ENCODE results near the gene PTTG2. TPM values are rescaled to one million over a fixed set of nuclear protein-coding genes. Genes with fewer than 3 reads are reported as not detected.

Gene PTTG2
- polyA plus RNA-seq, 1 donor (not counting 4 experiments of a cell fraction or from before 2014, with no cell fraction given), result not detected

DNA sequence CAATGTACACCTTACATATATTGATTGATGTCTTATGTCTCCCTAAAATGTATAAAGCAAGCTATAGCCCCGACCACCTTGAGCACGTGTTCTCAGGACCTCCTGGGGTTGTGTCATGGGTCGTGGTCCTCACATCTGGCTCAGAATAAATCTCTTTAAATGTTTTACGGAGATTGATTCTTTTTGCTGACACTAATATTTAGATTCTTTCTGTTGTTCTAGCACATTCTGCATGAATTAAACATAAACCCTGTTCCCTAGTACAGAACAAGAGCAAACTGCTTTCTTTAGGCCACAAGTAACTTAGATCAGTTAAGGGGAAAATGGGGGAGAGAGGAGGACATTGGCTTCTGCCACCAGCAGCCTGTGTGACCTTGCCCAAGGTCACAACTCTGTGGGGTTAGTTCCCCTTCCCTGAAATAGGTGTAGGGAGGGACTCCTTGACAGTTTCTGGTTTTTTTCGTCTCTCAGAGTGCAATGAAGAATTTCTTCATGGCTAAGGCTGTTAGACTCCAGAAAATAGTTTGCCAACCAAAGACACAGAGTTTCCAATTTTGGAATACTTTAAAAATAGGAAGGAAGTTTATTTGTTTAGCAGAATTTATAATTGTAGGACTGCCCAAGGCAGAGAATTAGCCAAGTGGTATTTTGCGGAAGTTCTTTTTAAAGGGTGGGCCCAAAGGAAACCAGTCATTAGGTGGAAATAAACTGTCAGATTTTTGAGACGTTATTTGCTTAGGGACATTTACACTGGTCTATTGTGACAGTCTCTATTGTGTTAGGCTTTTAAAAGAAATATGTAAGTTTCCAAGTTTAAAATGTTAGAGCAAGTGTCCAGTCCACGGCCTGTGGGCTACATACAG is 29.4 kb downstream of the PTTG2 start:
- no peaks in the 10 kb centered on the region for H3K4me1 ChIP-seq (ENCODE audit: control insufficient read depth, extremely low read depth, insufficient read depth, low read length)
- DNase-seq (ENCODE audit: low read depth, low spot score) (no peak), FAIRE-seq (no peak)
- no peak overlapping the region for H3K9ac ChIP-seq (ENCODE audit: control insufficient read depth, extremely low read depth, insufficient read depth, low read length)
- H3K79me2 ChIP-seq (ENCODE audit: control insufficient read depth, insufficient read depth, low read length), result peaks cover 13% of the 10 kb centered on the region
- no peak overlapping the region for H3K4me2 ChIP-seq (ENCODE audit: control insufficient read depth, extremely low read depth, insufficient read depth, low read depth, low read length)
- H2AFZ ChIP-seq (ENCODE audit: control insufficient read depth, low read length), result no peak overlapping the region
- dilution Hi-C loops (cut with MboI; ENCODE audit: extremely low pct_ligation_motif_present, low sequenced_read_pairs), result no loop called here
- H3K36me3 ChIP-seq (ENCODE audit: control insufficient read depth in 2 of 2, extremely low read depth in 1 of 2, insufficient read depth in 2 of 2, low read length in 2 of 2), result no peaks in the 10 kb centered on the region
- H3K9me3 ChIP-seq (ENCODE audit: control insufficient read depth, low read depth, low read length), result no peaks in the 10 kb centered on the region
- H3K4me3 ChIP-seq (ENCODE audit: control insufficient read depth in 2 of 3, extremely low read depth in 1 of 3, insufficient read depth in 2 of 3, low read depth in 1 of 3, low read length in 3 of 3), result no peak overlapping the region
- no peaks in the 10 kb centered on the region for H3K9me1 ChIP-seq (ENCODE audit: control insufficient read depth, extremely low read depth, insufficient read depth, low read length)
- H3K27me3 ChIP-seq (ENCODE audit: control insufficient read depth, extremely low read depth, insufficient read depth, low read length), result no peaks in the 10 kb centered on the region
- no peaks in the 10 kb centered on the region for H4K20me1 ChIP-seq (ENCODE audit: control insufficient read depth, extremely low read depth, insufficient read depth, low read length)
- TF ChIP-seq, protein P1, sequence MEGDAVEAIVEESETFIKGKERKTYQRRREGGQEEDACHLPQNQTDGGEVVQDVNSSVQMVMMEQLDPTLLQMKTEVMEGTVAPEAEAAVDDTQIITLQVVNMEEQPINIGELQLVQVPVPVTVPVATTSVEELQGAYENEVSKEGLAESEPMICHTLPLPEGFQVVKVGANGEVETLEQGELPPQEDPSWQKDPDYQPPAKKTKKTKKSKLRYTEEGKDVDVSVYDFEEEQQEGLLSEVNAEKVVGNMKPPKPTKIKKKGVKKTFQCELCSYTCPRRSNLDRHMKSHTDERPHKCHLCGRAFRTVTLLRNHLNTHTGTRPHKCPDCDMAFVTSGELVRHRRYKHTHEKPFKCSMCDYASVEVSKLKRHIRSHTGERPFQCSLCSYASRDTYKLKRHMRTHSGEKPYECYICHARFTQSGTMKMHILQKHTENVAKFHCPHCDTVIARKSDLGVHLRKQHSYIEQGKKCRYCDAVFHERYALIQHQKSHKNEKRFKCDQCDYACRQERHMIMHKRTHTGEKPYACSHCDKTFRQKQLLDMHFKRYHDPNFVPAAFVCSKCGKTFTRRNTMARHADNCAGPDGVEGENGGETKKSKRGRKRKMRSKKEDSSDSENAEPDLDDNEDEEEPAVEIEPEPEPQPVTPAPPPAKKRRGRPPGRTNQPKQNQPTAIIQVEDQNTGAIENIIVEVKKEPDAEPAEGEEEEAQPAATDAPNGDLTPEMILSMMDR (optimal IDR thresholded peaks at IDR 0.05 in 1 of 3, IDR thresholded peaks at IDR 0.05 in 1 of 3, conservative IDR thresholded peaks at IDR 0.05 in 1 of 3; ENCODE audit: extremely low read depth in 1 of 3, insufficient read depth in 2 of 3, low read length in 3 of 3), result no peak
- no peak for TF ChIP-seq EZH2 (IDR thresholded peaks at IDR 0.05; ENCODE audit: low read length)
- no peak overlapping the region for H3K27ac ChIP-seq (ENCODE audit: control insufficient read depth, insufficient read depth, low read length)

DNA sequence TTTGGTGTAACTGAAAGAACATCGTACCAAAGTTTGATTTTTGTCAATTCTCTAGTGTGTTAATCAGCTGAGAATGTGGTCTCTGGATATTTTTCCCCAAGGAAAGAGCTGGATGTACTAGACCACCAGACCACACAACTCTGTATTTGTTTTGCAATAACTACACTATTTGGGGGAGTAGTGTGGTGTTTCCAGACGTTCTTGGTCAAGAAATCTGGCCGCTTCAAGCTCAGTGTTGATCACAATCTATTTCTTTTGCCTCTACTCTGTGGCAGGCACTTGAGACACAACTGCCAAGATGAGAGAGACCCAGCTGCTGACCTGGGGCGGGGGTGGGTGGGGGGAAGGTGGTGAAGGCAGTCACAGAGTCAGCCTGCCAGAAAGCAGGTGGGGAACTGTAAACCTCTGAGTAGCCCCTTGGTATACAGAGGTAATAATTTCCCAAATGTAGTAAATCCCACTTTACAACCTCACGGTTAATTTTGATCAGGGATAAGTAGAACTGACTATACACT is 30.6 kb downstream of the PTTG2 start:
- dilution Hi-C loops (cut with MboI; ENCODE audit: extremely low pct_ligation_motif_present, low sequenced_read_pairs), result no loop called here
- Histone ChIP-seq H3K27ac (ENCODE audit: control insufficient read depth, insufficient read depth, low read length) (no peak overlapping the region), H3K9me1 (ENCODE audit: control insufficient read depth, extremely low read depth, insufficient read depth, low read length) (no peaks in the 10 kb centered on the region), H4K20me1 (ENCODE audit: control insufficient read depth, extremely low read depth, insufficient read depth, low read length) (no peaks in the 10 kb centered on the region), H3K9me3 (ENCODE audit: control insufficient read depth, low read depth, low read length) (no peaks in the 10 kb centered on the region), H3K27me3 (ENCODE audit: control insufficient read depth, extremely low read depth, insufficient read depth, low read length) (no peaks in the 10 kb centered on the region), H3K36me3 (ENCODE audit: control insufficient read depth in 2 of 2, extremely low read depth in 1 of 2, insufficient read depth in 2 of 2, low read length in 2 of 2) (no peaks in the 10 kb centered on the region), H3K79me2 (ENCODE audit: control insufficient read depth, insufficient read depth, low read length) (peaks cover 9% of the 10 kb centered on the region), H3K4me2 (ENCODE audit: control insufficient read depth, extremely low read depth, insufficient read depth, low read depth, low read length) (no peak overlapping the region), H3K9ac (ENCODE audit: control insufficient read depth, extremely low read depth, insufficient read depth, low read length) (no peak overlapping the region), H3K4me1 (ENCODE audit: control insufficient read depth, extremely low read depth, insufficient read depth, low read length) (no peaks in the 10 kb centered on the region), H2AFZ (ENCODE audit: control insufficient read depth, low read length) (no peak overlapping the region), H3K4me3 (ENCODE audit: control insufficient read depth in 2 of 3, extremely low read depth in 1 of 3, insufficient read depth in 2 of 3, low read depth in 1 of 3, low read length in 3 of 3) (no peak overlapping the region)
- TF ChIP-seq, protein P1 (optimal IDR thresholded peaks at IDR 0.05 in 1 of 3, IDR thresholded peaks at IDR 0.05 in 1 of 3, conservative IDR thresholded peaks at IDR 0.05 in 1 of 3; ENCODE audit: extremely low read depth in 1 of 3, insufficient read depth in 2 of 3, low read length in 3 of 3), result no peak
- no peak for TF ChIP-seq EZH2 (IDR thresholded peaks at IDR 0.05; ENCODE audit: low read length)
- no peak for DNase-seq (ENCODE audit: low read depth, low spot score)
- no peak for FAIRE-seq
